CD4-positive, alpha-beta T cell treated with Interleukin-17A for 1 hour (primary cell): ENCODE measurements around the gene FCHSD1.
A peak's percentile ranks its signal among the peaks of the same experiment; 100 is the strongest.

Source experiments
- DNase-seq: peaks from one replicate; pipeline ENCODE4 v3.0.0-alpha.2; 2020

FCHSD1 gene

GRCh38 chr5:141672841-141673813 is 21.9 kb upstream of the FCHSD1 start:
- DNase-seq = no peak

GRCh38 chr5:141672071-141672840 is 21.0 kb upstream of the FCHSD1 start:
- DNase-seq = no peak

- DNase-seq = no peak
These were observed 18.3 kb upstream of the FCHSD1 start for GRCh38 chr5:141669520-141669919.

- no peak for DNase-seq
These were observed 17.5 kb upstream of the FCHSD1 start for GRCh38 chr5:141668601-141669265.

GRCh38 chr5:141665995-141666940 is 15.1 kb upstream of the FCHSD1 start:
- DNase-seq = no peak

GRCh38 chr5:141664733-141665461 is 13.7 kb upstream of the FCHSD1 start:
- DNase-seq = peak; percentile 76

DNA sequence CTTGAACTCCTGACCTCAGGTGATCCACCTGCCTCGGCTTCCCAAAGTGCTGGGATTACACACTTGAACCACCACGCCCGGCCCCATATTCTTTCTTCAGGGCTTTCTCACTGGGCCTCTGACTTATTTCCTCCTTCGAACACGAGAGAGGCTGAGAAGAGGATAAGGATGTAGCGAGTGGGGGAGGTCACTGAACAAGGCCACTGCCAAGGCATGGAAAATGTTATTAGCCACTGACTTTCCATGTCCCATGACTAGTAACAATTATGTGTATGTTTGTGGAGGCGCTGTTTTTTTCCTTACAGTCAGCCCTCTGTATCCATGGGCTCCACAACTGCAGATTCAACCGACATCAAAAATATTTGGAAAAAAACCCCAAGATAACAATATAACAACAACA is 12.3 kb upstream of the FCHSD1 start:
- DNase-seq = no peak

- no peak for DNase-seq
These were observed 10.8 kb upstream of the FCHSD1 start for GRCh38 chr5:141662028-141662427.

DNA sequence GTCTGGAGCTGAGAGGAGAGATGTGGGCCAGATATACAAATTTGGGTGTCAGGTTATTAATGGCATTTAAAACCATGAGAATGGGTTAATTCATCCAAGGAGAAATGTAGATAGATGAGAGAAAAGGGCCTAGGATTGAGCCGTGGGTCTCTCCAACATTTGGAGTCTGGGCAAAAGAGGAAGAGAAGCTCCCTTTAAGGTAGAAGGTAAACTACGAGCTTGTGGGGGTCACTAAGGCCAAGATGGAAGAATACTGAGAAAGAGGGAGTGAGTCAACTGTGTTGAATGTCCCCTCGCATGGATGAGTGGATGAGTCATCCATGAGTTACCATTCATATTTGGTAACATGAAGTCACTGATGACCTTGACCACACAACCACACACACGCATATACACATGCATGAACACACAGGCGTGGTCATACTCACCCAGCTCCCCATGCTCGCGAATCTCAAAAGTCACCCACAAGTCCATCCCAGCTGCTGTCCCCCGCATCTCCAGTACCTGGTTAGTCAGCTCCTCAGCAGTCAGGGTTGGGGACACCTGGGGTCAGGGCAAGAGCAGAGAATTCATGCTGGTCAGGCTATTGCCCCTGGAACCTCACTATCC is 6.8 kb upstream of the FCHSD1 start:
- no peak for DNase-seq

DNA sequence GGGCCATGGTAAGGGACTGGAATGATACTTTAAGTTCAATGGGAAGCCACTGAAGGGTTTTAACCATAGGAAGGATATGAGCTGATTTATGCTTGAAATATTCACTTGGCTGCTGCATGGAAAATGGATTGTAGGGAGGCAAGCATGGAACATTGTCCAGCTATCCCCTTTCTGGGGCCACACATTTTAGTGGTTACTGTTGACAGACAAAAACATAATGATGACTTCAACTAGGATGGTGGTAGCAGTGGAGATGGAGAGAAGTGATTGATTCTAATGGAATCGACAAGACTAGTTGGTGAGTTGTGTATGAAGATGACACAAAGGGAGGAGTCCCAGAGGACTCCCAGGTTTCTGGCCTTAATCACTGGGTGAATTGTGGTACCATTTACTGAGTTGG is 6.2 kb upstream of the FCHSD1 start:
- no peak for DNase-seq

GRCh38 chr5:141656396-141656795 is 5.2 kb upstream of the FCHSD1 start:
- DNase-seq = no peak

GRCh38 chr5:141655020-141655419 is 3.8 kb upstream of the FCHSD1 start:
- no peak for DNase-seq

DNA sequence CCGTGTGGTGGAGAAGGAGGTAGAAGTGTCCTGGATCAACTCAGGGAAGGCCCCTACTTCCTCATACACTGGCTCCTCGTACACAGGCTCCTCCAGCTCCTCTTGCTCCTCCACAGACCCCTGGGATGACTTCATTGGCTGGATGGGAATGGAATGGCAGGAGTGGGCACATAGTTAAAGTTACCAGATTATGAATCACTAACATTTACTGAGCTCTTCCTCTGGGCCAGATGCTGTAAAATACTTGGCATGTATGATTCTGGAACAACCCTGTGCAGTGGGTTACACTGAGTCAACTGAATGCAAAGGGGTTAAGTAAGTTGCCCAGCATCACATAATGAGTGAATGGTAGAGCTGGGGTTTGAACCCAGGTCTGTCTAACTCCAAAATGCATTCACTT is 3.1 kb upstream of the FCHSD1 start:
- DNase-seq = no peak

DNA sequence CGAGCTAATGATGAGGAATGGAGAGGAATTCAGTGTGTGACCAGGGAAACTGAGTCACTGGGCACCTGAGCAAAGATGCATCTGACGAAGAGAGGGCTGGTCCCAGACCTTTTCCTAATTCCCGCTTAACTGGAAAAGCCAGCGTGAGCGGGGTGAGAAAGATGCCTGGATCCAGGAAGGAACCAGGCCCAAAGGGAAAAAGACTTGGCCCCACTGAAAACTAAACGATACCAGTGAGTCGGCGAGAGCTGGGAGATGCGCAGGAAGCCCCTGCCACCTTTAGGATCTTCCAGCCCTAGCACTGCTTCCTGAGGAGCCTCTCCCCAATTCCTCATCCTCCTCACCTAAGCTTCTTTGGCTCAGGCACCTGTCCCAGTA is 499 bp upstream of the FCHSD1 start:
- DNase-seq = no peak

GRCh38 chr5:141649972-141650371 is 1.2 kb downstream of the FCHSD1 start:
- DNase-seq = no peak

- DNase-seq = no peak
These were observed 2.0 kb downstream of the FCHSD1 start for GRCh38 chr5:141649056-141649688.

GRCh38 chr5:141647851-141648250 is 3.4 kb downstream of the FCHSD1 start:
- DNase-seq = no peak

- no peak for DNase-seq
These were observed 4.0 kb downstream of the FCHSD1 start for GRCh38 chr5:141647242-141647641.

- no peak for DNase-seq
These were observed 5.2 kb downstream of the FCHSD1 start for GRCh38 chr5:141646026-141646425.

DNA sequence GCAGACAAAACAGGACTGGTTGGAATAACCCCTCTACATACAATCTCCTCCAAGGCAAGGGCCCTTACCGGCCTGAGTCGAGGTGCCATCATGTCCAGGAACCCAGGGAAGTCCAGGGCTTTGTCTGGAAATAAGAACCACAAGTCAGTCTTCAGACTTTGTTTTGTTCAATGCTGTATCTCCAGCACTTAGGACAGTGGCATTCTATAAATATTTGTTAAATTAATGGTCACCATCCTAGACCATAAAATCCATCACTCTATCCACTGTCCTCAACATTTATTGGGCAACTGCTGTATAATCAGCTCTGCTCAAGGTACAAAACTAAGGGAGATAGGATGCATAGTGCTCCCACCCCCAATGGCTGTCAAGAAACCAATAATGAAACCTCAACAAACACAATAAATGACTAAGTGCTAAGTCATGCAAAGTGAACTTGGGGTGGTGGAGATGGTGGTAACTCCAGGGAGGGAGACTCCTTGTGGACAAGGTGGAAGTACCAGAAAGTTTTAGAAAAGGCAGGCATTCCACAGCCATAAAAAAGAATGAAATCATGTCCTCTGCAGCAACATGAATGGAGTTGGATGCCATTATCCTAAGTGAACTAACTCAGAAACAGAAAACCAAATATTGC is 9.5 kb downstream of the FCHSD1 start:
- no peak for DNase-seq
